ENCODE measurements around the gene DGKD.

DGKD gene

DNA sequence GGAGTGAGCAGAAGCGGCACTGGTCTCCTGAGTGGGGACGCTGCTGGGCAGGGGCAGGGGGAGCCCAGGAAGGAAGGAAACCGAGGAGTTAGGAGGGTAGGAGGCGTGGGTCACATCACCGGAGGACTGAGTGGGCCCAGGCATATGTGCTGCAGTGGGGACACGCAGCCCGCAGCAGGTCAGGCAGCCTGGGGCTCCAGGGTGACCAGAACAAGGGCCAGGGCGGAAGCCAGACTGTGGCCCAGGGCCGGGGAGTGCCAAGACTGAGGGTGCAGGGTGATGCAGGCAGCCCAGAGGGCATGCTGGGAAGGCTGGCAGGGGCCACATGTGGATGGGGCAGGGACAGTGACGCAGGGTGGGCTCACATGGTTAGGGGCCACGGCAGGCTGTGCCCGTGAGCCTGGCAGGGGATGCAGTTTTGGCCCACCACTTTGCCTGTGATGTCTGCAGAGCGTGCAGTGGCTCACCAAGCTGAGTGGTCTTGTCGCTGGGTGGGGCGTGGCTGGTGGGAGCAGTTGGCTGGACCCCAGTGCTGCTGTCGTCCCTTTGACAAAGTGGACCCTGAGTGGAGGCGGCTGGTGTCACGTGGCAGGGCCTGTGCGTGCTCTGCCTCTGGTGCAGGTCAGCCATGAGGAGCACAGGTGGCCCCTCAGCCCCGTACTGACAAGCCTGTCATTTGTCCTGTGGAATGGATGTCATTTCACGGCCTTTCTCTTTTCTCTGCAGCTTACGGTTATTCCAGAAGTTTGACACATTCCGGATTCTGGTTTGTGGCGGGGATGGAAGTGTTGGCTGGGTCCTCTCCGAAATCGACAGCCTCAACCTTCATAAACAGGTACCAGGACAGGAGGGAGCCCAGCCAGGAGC is 87.1 kb downstream of the DGKD start:
- DNase-seq (ENCODE audit: low read depth in 3 of 3, low spot score in 1 of 3), result no peak

GRCh38 chr2:233442028-233442310 is 87.7 kb downstream of the DGKD start:
- no peak for DNase-seq (ENCODE audit: low read depth in 3 of 3, low spot score in 1 of 3)

GRCh38 chr2:233443511-233444183 is 89.4 kb downstream of the DGKD start:
- DNase-seq (ENCODE audit: low read depth in 3 of 3, low spot score in 1 of 3), result peak; percentile 60 to 70 (median 69)

- DNase-seq (ENCODE audit: low read depth in 3 of 3, low spot score in 1 of 3), result no peak
Measured at GRCh38 chr2:233444501-233444900, 90.2 kb downstream of the DGKD start.

GRCh38 chr2:233445152-233445830 is 91.0 kb downstream of the DGKD start:
- DNase-seq (ENCODE audit: low read depth in 3 of 3, low spot score in 1 of 3), result no peak

DNA sequence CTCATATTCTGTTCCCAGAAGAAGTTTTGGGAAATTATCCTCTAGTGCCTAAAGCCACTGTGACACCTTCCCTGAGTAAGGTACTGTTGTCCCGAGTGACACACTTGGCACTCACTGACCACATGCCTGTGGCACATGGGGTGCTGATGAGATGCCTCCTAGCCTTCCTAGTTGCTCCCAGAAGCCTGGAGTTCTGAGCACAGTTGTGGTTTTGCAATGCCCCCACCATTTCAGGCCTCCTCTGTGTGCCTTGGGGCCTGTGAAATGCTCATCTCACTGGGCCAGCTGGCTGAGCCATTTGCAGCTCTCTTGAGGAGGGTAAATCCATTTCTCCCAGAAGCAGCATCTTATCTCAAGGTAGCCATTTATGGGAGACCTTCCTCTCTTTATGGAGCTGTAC is 91.8 kb downstream of the DGKD start:
- DNase-seq (ENCODE audit: low read depth in 3 of 3, low spot score in 1 of 3), result no peak

DNA sequence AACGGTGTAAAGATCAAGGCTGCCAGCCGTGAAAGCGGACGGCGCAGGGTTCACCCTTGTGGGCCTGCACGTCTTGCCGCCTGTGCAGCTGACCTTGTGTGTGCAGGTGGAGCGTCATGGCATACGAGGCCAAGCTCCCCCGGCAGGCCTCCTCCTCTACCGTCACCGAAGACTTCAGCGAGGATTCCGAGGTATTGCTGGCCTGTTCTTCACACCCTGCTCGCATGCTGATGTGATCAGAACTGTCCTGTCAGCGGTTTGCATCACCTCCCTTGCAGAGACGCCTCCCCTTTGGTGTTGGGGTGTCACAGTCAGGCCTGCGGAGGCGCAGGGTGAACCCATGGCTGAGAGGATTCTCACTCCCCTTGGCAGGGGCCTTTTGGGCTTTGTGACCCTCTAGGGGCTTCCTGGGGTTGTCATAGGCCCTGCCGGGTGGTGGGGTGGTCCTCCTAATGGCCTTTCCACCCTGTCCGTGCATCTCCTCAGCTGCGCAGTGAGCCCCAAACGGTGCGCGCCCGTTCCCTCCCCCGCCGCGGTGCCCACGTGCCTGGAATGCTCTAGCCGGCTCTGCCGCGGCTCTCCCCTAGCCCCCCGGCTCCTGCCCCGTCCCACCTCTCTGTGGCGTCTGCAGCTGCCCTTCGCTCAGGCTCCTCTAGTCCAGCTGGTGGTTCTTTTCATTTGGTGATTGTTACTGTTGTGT is 92.5 kb downstream of the DGKD start:
- no peak for DNase-seq (ENCODE audit: low read depth in 3 of 3, low spot score in 1 of 3)

DNA sequence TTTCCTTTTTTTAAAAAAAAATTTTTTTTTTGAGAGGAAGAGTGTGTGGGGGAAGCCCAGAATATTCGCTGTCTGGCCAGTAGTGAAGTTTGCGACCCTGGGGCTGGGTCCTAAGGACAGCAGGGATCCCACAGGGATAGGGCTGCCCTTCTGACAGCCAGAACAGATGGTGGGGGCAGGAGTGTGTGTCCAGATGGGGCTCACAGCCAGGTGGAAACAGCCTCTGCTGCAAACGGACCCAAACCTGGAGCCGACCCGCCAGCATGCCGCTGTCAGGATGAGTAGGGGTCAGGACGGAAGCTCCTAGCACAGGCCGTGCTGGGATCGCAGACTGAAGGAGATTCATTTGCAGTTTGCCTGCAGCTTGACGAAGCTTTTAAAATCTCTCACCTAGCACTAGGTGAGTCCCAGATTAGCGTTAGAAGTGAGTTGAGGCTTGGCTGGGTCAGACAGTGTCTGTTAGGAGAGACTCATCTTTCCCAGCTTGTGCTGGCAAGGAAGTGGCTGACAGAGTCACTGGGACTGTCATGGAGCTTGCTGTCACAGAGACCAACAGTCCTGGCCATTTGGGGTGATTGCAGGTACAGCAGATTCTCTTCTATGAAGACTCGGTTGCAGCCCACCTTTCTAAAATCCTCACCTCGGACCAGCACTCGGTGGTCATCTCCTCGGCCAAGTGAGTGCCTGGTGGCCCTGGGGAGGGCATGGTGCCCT is 93.4 kb downstream of the DGKD start:
- no peak for DNase-seq (ENCODE audit: low read depth in 3 of 3, low spot score in 1 of 3)

GRCh38 chr2:233448220-233448559 is 93.9 kb downstream of the DGKD start:
- DNase-seq (ENCODE audit: low read depth in 3 of 3, low spot score in 1 of 3), result no peak

- no peak for DNase-seq (ENCODE audit: low read depth in 3 of 3, low spot score in 1 of 3)
Measured at GRCh38 chr2:233448575-233448974, 94.3 kb downstream of the DGKD start.

- DNase-seq (ENCODE audit: low read depth in 3 of 3, low spot score in 1 of 3), result no peak
Measured at GRCh38 chr2:233449081-233449901, 95.0 kb downstream of the DGKD start.

DNA sequence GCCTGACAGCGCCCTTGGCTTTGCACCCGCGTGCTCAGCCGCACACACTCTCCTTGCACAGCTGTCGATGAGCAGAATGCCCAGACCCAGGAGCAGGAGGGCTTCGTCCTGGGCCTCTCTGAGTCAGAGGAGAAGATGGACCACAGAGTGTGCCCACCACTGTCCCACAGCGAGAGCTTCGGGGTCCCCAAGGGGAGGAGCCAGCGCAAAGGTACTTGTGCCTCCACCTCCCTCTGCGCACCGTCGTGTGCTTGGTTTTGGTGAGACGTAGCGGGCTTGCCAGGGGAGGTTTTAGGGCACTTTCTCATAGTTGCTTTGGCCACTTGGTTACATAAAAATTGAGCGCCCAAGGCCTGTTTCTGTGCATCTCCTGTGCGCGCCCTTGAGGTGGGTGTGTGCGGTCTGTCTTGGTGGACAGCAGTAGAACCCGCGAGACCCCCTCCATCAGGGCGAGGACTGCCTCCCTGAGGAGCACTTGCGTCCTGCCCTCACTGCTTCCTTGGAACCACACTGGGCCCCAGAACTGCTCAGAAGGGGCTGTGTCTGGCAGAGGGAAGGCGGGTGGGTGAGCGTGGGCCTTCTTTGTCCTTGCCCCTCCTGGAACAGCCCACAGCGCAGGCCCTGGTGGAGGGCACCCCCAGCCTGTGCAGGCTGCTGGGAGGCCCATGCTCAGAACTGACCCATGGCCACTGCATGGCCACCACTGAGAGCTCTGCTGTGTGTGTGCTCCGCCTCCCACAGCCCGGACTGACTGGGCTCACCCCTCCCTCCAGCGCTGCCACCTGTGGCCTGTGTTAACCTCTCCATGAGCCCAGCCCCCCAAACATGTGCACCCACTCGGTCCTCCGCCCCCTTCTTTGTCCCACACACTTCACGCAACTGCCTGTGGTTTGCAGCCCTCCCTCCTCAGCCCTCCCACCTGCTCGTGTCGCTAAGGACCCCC is 95.9 kb downstream of the DGKD start:
- DNase-seq (ENCODE audit: low read depth in 3 of 3, low spot score in 1 of 3), result no peak

- DNase-seq (ENCODE audit: low read depth in 3 of 3, low spot score in 1 of 3), result no peak
Measured at GRCh38 chr2:233450864-233451575, 96.7 kb downstream of the DGKD start.

DNA sequence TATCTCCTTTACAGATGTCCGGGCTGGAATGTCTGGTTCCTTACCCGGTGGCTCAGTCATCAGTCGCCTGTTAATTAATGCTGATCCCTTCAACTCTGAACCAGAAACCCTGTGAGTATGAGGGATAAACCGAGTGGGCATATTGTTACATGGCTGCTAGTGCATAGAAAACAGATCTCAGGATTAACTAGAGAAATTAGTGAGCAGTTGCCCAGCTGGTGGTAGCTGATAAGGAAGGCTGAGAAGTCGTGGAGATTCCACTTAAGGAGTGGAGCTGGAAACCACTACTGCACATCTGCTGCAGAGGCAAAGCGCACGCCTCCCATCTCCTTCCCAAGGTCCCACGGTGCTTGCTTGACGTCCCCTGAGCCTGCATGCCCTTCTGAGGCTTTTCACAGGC is 97.7 kb downstream of the DGKD start:
- no peak for DNase-seq (ENCODE audit: low read depth in 3 of 3, low spot score in 1 of 3)

- DNase-seq (ENCODE audit: low read depth in 3 of 3, low spot score in 1 of 3), result no peak
Measured at GRCh38 chr2:233453111-233453915, 99.0 kb downstream of the DGKD start.

DNA sequence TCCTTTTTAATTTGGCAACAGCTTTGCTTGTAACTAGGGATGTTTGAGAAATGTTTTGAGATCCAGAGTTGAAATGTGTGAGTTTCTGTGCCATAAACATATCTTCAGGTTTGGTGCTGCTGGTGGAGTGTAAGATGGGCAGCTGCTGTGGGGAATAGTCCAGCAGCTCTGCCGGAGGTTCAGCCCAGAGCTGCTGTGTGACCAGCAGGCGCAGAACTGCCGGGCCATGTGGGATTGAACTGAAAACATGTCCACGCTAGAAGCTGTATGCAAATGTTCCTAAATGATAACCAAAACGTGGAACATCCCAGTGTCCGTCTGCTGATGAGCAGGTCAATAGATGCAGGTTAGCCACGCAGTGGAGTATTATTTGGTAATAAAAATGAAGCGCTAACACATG is 99.6 kb downstream of the DGKD start:
- no peak for DNase-seq (ENCODE audit: low read depth in 3 of 3, low spot score in 1 of 3)

GRCh38 chr2:233455006-233455405 is 100.7 kb downstream of the DGKD start:
- no peak for DNase-seq (ENCODE audit: low read depth in 3 of 3, low spot score in 1 of 3)

DNA sequence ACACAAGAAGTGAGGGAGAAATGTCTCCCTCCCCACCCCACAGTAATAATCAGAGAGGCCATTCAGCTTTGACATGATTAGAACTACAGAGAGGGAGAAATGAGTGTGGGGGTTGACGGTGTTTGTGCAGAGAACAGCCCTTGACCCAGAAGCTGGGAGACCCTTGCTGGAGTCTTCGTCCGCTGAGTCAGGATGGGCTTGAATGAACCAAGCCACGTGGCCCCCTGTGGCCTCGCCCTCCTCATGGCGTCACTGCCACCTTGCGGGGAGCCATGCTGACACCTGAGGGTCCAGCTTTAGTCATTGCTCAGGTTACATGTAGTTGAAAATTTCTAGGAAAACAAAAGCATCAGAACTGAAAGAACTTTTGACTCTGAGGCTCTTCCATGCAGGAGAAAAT is 101.2 kb downstream of the DGKD start:
- no peak for DNase-seq (ENCODE audit: low read depth in 3 of 3, low spot score in 1 of 3)

Data from stimulated activated CD4-positive, alpha-beta T cell treated with anti-CD3 and anti-CD28 coated beads, TNF-alpha, amount 100 ng/mL, for 1 hour (primary cell).